ENCODE data around the gene SLC2A5. TPM values are rescaled to one million over a fixed set of nuclear protein-coding genes. Genes with fewer than 3 reads are reported as not detected.
"Not testable (repeated sequence)": the region's sequence is repeated elsewhere in the genome, so short reads cannot be mapped to it uniquely, and the experiment has no call there.

Gene SLC2A5
- total RNA-seq, 1 donor from 2014 or later = not detected

DNA sequence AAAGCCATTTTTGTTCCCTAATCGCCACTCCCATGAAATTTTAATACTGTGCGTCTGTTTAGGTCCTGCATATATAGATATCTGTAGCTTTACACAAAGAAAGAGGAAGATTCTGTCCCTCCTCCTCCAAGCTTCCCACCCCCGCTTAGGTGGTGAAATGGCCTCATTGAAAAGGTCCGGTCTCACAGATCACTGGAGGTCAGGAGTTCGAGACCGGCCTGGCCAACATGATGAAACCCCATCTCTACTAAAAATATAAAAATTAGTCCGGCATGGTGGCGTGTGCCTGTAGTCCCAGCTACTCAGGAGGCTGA is 64.1 kb downstream of the SLC2A5 start:
- TF ChIP-seq, protein P1, sequence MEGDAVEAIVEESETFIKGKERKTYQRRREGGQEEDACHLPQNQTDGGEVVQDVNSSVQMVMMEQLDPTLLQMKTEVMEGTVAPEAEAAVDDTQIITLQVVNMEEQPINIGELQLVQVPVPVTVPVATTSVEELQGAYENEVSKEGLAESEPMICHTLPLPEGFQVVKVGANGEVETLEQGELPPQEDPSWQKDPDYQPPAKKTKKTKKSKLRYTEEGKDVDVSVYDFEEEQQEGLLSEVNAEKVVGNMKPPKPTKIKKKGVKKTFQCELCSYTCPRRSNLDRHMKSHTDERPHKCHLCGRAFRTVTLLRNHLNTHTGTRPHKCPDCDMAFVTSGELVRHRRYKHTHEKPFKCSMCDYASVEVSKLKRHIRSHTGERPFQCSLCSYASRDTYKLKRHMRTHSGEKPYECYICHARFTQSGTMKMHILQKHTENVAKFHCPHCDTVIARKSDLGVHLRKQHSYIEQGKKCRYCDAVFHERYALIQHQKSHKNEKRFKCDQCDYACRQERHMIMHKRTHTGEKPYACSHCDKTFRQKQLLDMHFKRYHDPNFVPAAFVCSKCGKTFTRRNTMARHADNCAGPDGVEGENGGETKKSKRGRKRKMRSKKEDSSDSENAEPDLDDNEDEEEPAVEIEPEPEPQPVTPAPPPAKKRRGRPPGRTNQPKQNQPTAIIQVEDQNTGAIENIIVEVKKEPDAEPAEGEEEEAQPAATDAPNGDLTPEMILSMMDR (IDR thresholded peaks at IDR 0.05) = peak; percentile 2
- H3K27ac Mint-ChIP-seq (ENCODE audit: unreplicated experiment) = no peak overlapping the region
- peaks cover 8% of the 10 kb centered on the region for H3K27me3 Mint-ChIP-seq (ENCODE audit: unreplicated experiment)
- peaks cover 4% of the 10 kb centered on the region for H3K4me1 Mint-ChIP-seq (ENCODE audit: unreplicated experiment)
- H3K9me3 Mint-ChIP-seq (ENCODE audit: unreplicated experiment) = no peaks in the 10 kb centered on the region
- H3K36me3 Mint-ChIP-seq (ENCODE audit: unreplicated experiment) = no peaks in the 10 kb centered on the region
- no peak for DNase-seq (ENCODE audit: extremely low spot score, unreplicated experiment)
- H3K4me3 Mint-ChIP-seq (ENCODE audit: unreplicated experiment) = no peak overlapping the region

DNA sequence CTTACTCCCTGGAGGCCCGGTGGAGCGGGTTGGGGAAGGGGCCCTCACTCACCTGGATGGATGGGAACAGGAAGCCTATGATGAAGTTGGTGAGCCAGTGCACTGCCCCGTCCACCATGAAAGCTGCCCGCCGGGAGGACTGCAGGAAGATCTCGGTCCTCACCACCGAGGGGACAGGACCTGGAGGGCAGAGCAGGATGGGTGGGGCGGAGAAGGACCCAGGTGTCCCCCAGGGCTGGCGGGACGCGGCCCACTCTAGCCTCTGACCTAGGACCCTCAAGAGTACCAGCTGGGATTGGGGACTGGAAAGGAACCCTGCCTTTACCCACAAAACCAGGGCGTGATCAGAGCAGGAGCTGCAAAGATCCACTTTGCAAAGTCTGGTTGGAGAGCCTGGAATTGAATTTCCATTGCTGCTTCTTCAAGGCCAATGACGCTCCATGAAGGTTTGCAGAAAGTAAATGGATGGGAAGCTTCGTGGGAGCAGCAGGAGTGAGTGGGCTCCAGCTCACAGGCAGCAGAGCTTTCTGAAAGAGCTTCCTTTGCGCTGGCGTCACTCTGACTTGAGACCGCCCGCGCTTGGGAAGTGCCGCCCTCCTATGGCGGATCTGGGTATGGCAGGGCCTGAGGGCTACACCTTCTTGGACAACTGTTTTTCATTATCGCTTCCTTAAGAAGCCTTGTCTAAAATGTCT is 64.6 kb downstream of the SLC2A5 start:
- Mint-ChIP-seq H3K4me3 (ENCODE audit: unreplicated experiment) (no peak overlapping the region), H3K4me1 (ENCODE audit: unreplicated experiment) (peaks cover 4% of the 10 kb centered on the region), H3K27ac (ENCODE audit: unreplicated experiment) (no peak overlapping the region), H3K27me3 (ENCODE audit: unreplicated experiment) (peaks cover 8% of the 10 kb centered on the region), H3K36me3 (ENCODE audit: unreplicated experiment) (no peaks in the 10 kb centered on the region), H3K9me3 (ENCODE audit: unreplicated experiment) (no peaks in the 10 kb centered on the region)
- peak; percentile 93 for DNase-seq (ENCODE audit: extremely low spot score, unreplicated experiment)
- TF ChIP-seq, protein P1 (IDR thresholded peaks at IDR 0.05) = peak; percentile 90

DNA sequence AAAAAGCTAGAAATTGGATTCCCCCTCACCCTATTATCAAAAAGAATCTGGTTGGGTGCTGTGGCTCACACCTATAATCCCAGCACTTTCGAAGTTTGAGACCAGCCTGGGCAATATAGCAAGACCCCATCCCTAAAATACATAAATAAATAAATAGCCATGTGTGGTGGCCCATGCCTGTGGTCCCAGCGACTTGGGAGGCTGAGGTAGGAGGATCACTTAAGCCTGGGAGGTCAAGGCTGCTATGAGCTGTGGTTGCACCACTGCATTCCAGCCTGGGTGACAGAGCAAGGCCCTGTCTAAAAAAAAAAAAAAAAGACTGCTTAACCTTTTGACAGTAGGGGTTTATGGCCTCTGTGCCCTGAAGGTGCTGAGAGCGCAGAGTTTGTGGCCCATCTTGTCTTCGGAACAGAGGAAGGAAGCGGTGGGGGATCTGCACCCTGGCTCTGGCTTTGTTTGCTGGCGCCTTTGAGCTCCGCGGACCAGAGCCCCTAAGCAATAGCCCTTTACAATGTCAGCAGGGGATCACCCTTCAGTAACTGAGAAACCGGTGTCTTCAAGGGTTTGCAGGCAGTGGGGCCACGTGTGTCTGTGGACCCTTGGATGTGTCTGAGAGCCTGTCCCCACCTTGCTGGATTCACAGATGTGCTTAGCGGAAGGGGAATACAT is 65.3 kb downstream of the SLC2A5 start:
- TF ChIP-seq, protein P1 (IDR thresholded peaks at IDR 0.05) = no peak
- Mint-ChIP-seq H3K27me3 (ENCODE audit: unreplicated experiment) (peaks cover 10% of the 10 kb centered on the region), H3K4me1 (ENCODE audit: unreplicated experiment) (peaks cover 4% of the 10 kb centered on the region), H3K9me3 (ENCODE audit: unreplicated experiment) (no peaks in the 10 kb centered on the region), H3K27ac (ENCODE audit: unreplicated experiment) (no peak overlapping the region), H3K36me3 (ENCODE audit: unreplicated experiment) (no peaks in the 10 kb centered on the region), H3K4me3 (ENCODE audit: unreplicated experiment) (no peak overlapping the region)
- no peak for DNase-seq (ENCODE audit: extremely low spot score, unreplicated experiment)

DNA sequence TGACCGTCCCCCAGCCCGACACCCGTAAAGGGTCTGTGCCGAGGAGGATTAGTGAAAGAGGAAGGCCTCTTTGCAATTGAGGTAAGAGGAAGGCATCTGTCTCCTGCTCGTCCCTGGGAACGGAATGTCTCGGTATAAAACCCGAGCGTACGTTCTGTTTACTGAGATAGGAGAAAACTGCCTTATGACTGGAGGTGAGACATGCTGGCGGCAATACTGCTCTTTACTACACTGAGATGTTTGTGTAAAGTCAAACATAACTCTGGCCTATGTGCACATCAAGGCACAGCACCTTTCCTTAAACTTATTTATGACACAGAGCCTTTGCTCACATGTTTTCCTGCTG is 67.2 kb downstream of the SLC2A5 start:
- H3K27me3 Mint-ChIP-seq (ENCODE audit: unreplicated experiment); H3K9me3 Mint-ChIP-seq (ENCODE audit: unreplicated experiment); DNase-seq (ENCODE audit: extremely low spot score, unreplicated experiment); H3K36me3 Mint-ChIP-seq (ENCODE audit: unreplicated experiment); H3K27ac Mint-ChIP-seq (ENCODE audit: unreplicated experiment); H3K4me1 Mint-ChIP-seq (ENCODE audit: unreplicated experiment); H3K4me3 Mint-ChIP-seq (ENCODE audit: unreplicated experiment): not testable (repeated sequence)

DNA sequence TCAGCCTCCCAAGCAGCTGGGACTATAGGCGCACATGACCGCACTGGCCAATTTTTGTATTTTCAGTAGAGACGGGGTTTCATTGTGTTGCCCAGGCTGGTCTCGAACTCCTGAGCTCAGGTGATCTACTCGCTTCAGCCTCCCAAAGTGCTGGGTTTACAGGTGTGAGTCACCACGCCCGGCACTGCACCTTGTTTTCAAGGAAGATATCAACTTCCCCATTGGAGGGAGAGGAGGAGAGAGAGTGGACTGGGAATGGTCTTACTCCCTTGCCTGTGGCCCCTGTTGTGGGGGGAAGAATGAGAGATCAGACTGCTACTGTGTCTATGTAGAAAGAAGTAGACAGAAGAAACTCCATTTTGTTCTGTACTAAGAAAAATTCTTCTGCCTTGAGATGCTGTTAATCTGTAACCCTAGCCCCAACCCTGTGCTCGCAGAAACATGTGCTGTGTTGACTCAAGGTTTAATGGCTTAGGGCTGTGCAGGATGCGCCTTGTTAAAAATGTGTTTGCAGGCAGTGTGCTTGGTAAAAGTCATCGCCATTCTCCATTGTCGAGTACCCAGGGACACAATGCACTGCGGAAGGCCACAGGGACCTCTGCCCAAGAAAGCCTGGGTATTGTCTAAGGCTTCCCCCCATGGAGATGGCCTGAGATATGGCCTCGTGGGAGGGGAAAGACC is 67.8 kb downstream of the SLC2A5 start:
- H3K36me3 Mint-ChIP-seq (ENCODE audit: unreplicated experiment); H3K4me1 Mint-ChIP-seq (ENCODE audit: unreplicated experiment); H3K27me3 Mint-ChIP-seq (ENCODE audit: unreplicated experiment); DNase-seq (ENCODE audit: extremely low spot score, unreplicated experiment); H3K4me3 Mint-ChIP-seq (ENCODE audit: unreplicated experiment); H3K9me3 Mint-ChIP-seq (ENCODE audit: unreplicated experiment); H3K27ac Mint-ChIP-seq (ENCODE audit: unreplicated experiment): not testable (repeated sequence)

DNA sequence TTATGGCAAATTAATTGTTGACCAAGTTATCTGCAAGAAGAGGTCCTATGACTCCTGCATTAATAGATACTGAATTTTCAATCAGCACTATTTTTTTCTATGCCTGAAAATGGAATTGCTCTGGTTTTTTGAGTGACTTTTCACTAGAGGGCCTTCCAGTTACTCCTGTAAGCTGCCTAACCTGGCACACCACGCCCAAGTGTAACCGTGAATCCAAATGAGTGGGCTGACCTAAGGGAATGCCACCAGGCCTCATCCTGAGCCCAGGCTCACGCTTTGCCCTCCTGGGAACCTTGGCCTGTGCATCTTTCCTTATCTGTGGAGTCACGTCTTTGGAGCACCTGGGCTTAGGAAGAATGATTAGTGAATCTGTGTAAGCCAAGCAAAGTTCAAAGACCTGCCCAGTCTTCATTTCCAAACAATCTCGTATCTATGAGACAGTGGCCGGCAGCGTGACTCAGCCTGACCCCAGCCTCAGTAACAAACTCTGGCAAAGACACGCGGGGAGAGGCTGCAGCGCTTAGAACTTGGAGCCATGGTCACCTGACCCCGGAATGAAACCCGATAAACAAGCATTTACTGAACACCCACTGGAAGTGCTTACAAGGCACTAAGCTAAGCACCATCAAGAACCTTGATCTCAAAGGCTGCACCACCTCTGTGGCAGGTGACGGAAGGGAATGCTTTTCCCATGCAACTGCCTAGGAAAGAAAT is 75.3 kb downstream of the SLC2A5 start:
- H3K27ac Mint-ChIP-seq (ENCODE audit: unreplicated experiment); H3K27me3 Mint-ChIP-seq (ENCODE audit: unreplicated experiment); H3K4me3 Mint-ChIP-seq (ENCODE audit: unreplicated experiment); DNase-seq (ENCODE audit: extremely low spot score, unreplicated experiment); H3K9me3 Mint-ChIP-seq (ENCODE audit: unreplicated experiment); H3K4me1 Mint-ChIP-seq (ENCODE audit: unreplicated experiment); H3K36me3 Mint-ChIP-seq (ENCODE audit: unreplicated experiment): not testable (repeated sequence)
